Measurements from ENCODE around the gene RASSF1. TPM values are rescaled to one million over a fixed set of nuclear protein-coding genes. Genes with fewer than 3 reads are reported as not detected.

RASSF1 gene
- total RNA-seq, 1 donor from 2014 or later: 26.5 TPM

DNA sequence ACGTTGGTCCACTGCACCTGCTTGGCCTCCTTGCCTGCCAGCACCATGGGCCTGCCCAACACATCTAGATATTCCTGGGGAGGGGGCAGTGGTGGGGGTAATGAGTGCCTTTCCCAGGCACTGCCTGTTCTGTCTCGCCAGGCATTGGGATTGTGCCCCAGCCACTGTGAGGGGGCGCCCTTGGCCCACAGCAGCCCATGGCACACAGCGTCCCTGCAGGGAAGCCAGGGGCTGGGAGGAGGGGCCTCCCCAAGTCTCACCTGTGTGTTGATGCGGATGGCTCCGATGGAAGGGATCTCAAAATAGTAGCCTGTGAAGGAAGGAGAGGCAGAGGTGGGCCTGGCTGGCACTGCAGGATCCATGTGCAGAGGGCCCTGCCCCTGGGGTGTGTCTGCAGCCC, 37.4 kb upstream of the RASSF1 start:
- H3K36me3 ChIP-seq (ENCODE audit: insufficient read depth, low read length): no peaks in the 10 kb centered on the region
- no peak overlapping the region for H3K27ac ChIP-seq (ENCODE audit: low read depth, low read length)
- no peaks in the 10 kb centered on the region for H3K9me3 ChIP-seq (ENCODE audit: insufficient read depth, low read depth, low read length)
- H3K9ac ChIP-seq (ENCODE audit: low read length): no peak overlapping the region
- peaks cover 2% of the 10 kb centered on the region for H3K27me3 ChIP-seq (ENCODE audit: insufficient read depth, low read length)
- no peaks in the 10 kb centered on the region for H3K36me3 Mint-ChIP-seq (ENCODE audit: low read depth, unreplicated experiment)
- H2AFZ ChIP-seq (ENCODE audit: low read depth, low read length): no peak overlapping the region
- no peak overlapping the region for H3K4me3 ChIP-seq (ENCODE audit: insufficient read depth, low read depth, low read length)
- DNase-seq (ENCODE audit: low read depth) (no peak), FAIRE-seq (no peak)
- H3K4me3 Mint-ChIP-seq (ENCODE audit: unreplicated experiment): no peak overlapping the region
- H3K4me1 ChIP-seq (ENCODE audit: insufficient read depth, low read length): no peaks in the 10 kb centered on the region
- H3K4me1 Mint-ChIP-seq (ENCODE audit: low read depth, unreplicated experiment): peaks cover 3% of the 10 kb centered on the region
- TF ChIP-seq, protein P1, sequence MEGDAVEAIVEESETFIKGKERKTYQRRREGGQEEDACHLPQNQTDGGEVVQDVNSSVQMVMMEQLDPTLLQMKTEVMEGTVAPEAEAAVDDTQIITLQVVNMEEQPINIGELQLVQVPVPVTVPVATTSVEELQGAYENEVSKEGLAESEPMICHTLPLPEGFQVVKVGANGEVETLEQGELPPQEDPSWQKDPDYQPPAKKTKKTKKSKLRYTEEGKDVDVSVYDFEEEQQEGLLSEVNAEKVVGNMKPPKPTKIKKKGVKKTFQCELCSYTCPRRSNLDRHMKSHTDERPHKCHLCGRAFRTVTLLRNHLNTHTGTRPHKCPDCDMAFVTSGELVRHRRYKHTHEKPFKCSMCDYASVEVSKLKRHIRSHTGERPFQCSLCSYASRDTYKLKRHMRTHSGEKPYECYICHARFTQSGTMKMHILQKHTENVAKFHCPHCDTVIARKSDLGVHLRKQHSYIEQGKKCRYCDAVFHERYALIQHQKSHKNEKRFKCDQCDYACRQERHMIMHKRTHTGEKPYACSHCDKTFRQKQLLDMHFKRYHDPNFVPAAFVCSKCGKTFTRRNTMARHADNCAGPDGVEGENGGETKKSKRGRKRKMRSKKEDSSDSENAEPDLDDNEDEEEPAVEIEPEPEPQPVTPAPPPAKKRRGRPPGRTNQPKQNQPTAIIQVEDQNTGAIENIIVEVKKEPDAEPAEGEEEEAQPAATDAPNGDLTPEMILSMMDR (IDR thresholded peaks at IDR 0.05; ENCODE audit: insufficient read depth, low read depth, low read length): no peak
- TF ChIP-seq EZH2 (IDR thresholded peaks at IDR 0.05; ENCODE audit: insufficient read depth, low read length): no peak
- no peaks in the 10 kb centered on the region for H3K9me3 Mint-ChIP-seq (ENCODE audit: unreplicated experiment)
- H3K79me2 ChIP-seq (ENCODE audit: insufficient read depth, low read length): no peaks in the 10 kb centered on the region
- H3K27me3 Mint-ChIP-seq (ENCODE audit: low read depth, unreplicated experiment): peaks cover 38% of the 10 kb centered on the region
- no peak overlapping the region for H3K27ac Mint-ChIP-seq (ENCODE audit: unreplicated experiment)
- no peaks in the 10 kb centered on the region for H4K20me1 ChIP-seq (ENCODE audit: insufficient read depth, low read length)
- H3K4me2 ChIP-seq (ENCODE audit: low read length): no peak overlapping the region

DNA sequence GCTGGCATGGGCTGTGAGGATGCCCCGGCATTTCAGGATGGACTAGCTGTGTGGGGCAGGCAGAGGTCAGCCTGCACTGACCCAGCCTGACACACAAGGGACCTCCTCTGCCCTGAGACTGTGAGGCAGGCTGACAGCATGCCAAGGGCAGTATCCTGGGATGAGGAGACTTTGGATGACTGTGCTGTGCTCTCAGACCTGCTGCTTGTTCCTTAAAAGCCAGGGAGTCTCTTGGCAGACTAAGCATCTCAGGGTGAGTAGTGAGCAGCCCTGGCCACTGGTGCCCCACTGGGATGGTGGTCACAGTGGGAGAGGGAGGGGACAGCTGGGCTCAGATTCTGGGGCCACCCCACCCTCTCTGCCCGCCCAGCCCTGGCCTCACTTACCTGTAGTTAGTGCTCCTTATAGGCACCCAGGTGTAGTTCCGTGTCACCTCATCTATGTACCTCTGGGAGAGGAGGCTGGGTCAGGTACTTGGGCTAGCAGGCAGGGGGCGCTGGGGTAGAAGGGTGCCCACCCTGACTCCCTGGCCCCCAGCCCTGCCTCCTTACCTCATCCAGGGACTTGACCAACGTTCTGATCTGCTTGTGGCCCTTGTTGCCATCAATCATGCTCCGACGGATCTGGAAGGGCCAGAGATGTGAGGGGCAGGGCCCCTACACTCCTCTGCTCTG, 34.8 kb upstream of the RASSF1 start:
- no peak for DNase-seq (ENCODE audit: low read depth)
- Histone ChIP-seq H3K9me3 (ENCODE audit: insufficient read depth, low read depth, low read length) (no peaks in the 10 kb centered on the region), H3K27me3 (ENCODE audit: insufficient read depth, low read length) (peaks cover 4% of the 10 kb centered on the region), H3K79me2 (ENCODE audit: insufficient read depth, low read length) (no peaks in the 10 kb centered on the region), H3K36me3 (ENCODE audit: insufficient read depth, low read length) (no peaks in the 10 kb centered on the region), H3K27ac (ENCODE audit: low read depth, low read length) (no peak overlapping the region), H3K4me1 (ENCODE audit: insufficient read depth, low read length) (no peaks in the 10 kb centered on the region), H3K4me2 (ENCODE audit: low read length) (no peak overlapping the region), H4K20me1 (ENCODE audit: insufficient read depth, low read length) (no peaks in the 10 kb centered on the region), H2AFZ (ENCODE audit: low read depth, low read length) (no peak overlapping the region), H3K4me3 (ENCODE audit: insufficient read depth, low read depth, low read length) (no peak overlapping the region), H3K9ac (ENCODE audit: low read length) (no peak overlapping the region)
- Mint-ChIP-seq H3K4me3 (ENCODE audit: unreplicated experiment) (no peak overlapping the region), H3K36me3 (ENCODE audit: low read depth, unreplicated experiment) (no peaks in the 10 kb centered on the region), H3K9me3 (ENCODE audit: unreplicated experiment) (no peaks in the 10 kb centered on the region), H3K27ac (ENCODE audit: unreplicated experiment) (no peak overlapping the region), H3K27me3 (ENCODE audit: low read depth, unreplicated experiment) (peaks cover 25% of the 10 kb centered on the region), H3K4me1 (ENCODE audit: low read depth, unreplicated experiment) (peaks cover 8% of the 10 kb centered on the region)
- TF ChIP-seq, protein P1 (IDR thresholded peaks at IDR 0.05; ENCODE audit: insufficient read depth, low read depth, low read length): no peak
- TF ChIP-seq EZH2 (IDR thresholded peaks at IDR 0.05; ENCODE audit: insufficient read depth, low read length): no peak
- FAIRE-seq: no peak

All from astrocyte (in vitro differentiated cells and primary cell).